ENCODE data around the gene C1orf198.

C1orf198 gene

GRCh38 chr1:230867903-230868735 is at the start of gene C1orf198:
C1orf198 (minus strand) TSS chr1:230868521; CDS start chr1:230868512, 9 bp downstream.
- DNase-seq (ENCODE audit: low read depth in 3 of 3, low spot score in 1 of 3) = peak; percentile 30 to 78 (median 56)

GRCh38 chr1:230917284-230918135 is 49.2 kb upstream of the C1orf198 start:
- peak; percentile 41 for DNase-seq (ENCODE audit: low read depth in 3 of 3, low spot score in 1 of 3)

GRCh38 chr1:230916587-230917283 is 48.4 kb upstream of the C1orf198 start:
- no peak for DNase-seq (ENCODE audit: low read depth in 3 of 3, low spot score in 1 of 3)

GRCh38 chr1:230915078-230915477 is 46.8 kb upstream of the C1orf198 start:
- DNase-seq (ENCODE audit: low read depth in 3 of 3, low spot score in 1 of 3) = no peak

GRCh38 chr1:230913496-230913895 is 45.2 kb upstream of the C1orf198 start:
- DNase-seq (ENCODE audit: low read depth in 3 of 3, low spot score in 1 of 3) = no peak

- DNase-seq (ENCODE audit: low read depth in 3 of 3, low spot score in 1 of 3) = no peak
Observed at GRCh38 chr1:230910755-230911117, 42.4 kb upstream of the C1orf198 start.

GRCh38 chr1:230909974-230910754 is 41.8 kb upstream of the C1orf198 start:
- DNase-seq (ENCODE audit: low read depth in 3 of 3, low spot score in 1 of 3) = no peak

GRCh38 chr1:230907472-230908205 is 39.3 kb upstream of the C1orf198 start:
- no peak for DNase-seq (ENCODE audit: low read depth in 3 of 3, low spot score in 1 of 3)

- DNase-seq (ENCODE audit: low read depth in 3 of 3, low spot score in 1 of 3) = no peak
Observed at GRCh38 chr1:230906226-230906625, 37.9 kb upstream of the C1orf198 start.

GRCh38 chr1:230905733-230906132 is 37.4 kb upstream of the C1orf198 start:
- no peak for DNase-seq (ENCODE audit: low read depth in 3 of 3, low spot score in 1 of 3)

GRCh38 chr1:230902349-230902923 is 34.1 kb upstream of the C1orf198 start:
- DNase-seq (ENCODE audit: low read depth in 3 of 3, low spot score in 1 of 3) = no peak

- DNase-seq (ENCODE audit: low read depth in 3 of 3, low spot score in 1 of 3) = no peak
Observed at GRCh38 chr1:230901671-230902070, 33.4 kb upstream of the C1orf198 start.

- DNase-seq (ENCODE audit: low read depth in 3 of 3, low spot score in 1 of 3) = no peak
Observed at GRCh38 chr1:230900984-230901383, 32.7 kb upstream of the C1orf198 start.

GRCh38 chr1:230899841-230900251 is 31.5 kb upstream of the C1orf198 start:
- DNase-seq (ENCODE audit: low read depth in 3 of 3, low spot score in 1 of 3) = no peak

- no peak for DNase-seq (ENCODE audit: low read depth in 3 of 3, low spot score in 1 of 3)
Observed at GRCh38 chr1:230898748-230899147, 30.4 kb upstream of the C1orf198 start.

- DNase-seq (ENCODE audit: low read depth in 3 of 3, low spot score in 1 of 3) = no peak
Observed at GRCh38 chr1:230898144-230898543, 29.8 kb upstream of the C1orf198 start.

GRCh38 chr1:230896779-230897178 is 28.5 kb upstream of the C1orf198 start:
- DNase-seq (ENCODE audit: low read depth in 3 of 3, low spot score in 1 of 3) = no peak

GRCh38 chr1:230895452-230895851 is 27.1 kb upstream of the C1orf198 start:
- DNase-seq (ENCODE audit: low read depth in 3 of 3, low spot score in 1 of 3) = no peak

GRCh38 chr1:230894664-230895063 is 26.3 kb upstream of the C1orf198 start:
- DNase-seq (ENCODE audit: low read depth in 3 of 3, low spot score in 1 of 3) = no peak

GRCh38 chr1:230894032-230894431 is 25.7 kb upstream of the C1orf198 start:
- DNase-seq (ENCODE audit: low read depth in 3 of 3, low spot score in 1 of 3) = no peak
